ENCODE measurements around the gene RUVBL1.
A peak's percentile ranks its signal among the peaks of the same experiment; 100 is the strongest.

RUVBL1 gene

GRCh38 chr3:128083396-128083795, 40.2 kb downstream of the RUVBL1 start:
- DNase-seq (ENCODE audit: low read depth), result no peak

DNA sequence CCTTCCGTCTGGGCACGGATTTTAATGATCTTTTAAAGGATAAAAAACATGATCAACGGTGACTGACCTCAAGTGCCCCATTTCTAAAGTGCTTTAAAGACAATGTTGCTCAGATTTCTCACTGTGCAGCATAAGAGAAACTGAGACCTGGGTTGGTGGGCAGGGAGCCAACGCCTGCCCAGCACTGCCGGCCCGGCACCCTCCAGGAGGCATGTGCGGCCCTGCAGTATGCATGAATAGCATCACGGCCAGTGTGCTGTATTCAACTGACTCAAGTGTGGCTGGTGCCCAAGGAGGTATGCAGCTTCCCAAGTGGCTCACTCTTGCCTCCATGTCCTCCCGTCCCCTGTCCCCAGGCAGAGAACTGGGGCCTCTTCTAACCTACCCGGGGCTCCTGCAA, 41.1 kb downstream of the RUVBL1 start:
- DNase-seq (ENCODE audit: low read depth), result no peak

DNA sequence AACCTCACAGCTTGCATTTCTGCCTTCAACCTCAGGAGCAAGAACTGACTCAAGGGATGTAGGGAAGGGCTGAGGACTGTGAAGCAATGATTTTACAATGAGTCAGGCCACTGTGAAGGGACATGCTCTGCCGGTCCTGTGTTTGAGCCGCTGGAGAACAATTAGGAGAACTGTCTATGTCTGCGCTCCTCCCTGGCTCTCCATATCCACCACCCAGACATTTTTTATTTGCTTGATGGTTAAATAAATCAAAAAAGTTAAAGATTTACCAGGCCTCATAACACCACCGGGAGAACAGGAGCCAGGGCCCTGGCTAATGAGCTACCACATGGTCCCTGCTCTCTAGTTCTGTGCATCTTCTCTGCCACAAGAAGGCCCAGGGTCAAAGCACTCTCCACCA, 41.8 kb downstream of the RUVBL1 start:
- DNase-seq (ENCODE audit: low read depth), result no peak

DNA sequence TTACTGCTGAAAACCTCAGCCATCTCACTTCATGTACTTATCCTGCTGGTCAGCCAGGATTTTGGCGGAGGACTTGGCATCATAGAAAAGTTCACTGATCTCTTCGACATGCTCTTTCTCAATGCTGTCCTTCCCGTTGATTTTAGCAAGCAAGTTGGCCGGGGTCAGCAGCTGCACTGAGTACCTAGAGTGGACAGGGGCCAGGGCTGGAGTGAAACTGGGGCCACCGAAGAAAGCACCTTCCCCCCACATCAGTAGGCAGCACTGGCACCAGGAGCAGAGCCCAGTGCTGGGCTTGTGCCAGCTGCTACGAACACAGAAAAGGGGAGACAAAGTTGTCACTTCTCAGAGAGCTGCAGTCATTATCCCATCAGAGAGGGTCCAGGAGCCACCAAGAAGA, 42.4 kb downstream of the RUVBL1 start:
- no peak for DNase-seq (ENCODE audit: low read depth)

DNA sequence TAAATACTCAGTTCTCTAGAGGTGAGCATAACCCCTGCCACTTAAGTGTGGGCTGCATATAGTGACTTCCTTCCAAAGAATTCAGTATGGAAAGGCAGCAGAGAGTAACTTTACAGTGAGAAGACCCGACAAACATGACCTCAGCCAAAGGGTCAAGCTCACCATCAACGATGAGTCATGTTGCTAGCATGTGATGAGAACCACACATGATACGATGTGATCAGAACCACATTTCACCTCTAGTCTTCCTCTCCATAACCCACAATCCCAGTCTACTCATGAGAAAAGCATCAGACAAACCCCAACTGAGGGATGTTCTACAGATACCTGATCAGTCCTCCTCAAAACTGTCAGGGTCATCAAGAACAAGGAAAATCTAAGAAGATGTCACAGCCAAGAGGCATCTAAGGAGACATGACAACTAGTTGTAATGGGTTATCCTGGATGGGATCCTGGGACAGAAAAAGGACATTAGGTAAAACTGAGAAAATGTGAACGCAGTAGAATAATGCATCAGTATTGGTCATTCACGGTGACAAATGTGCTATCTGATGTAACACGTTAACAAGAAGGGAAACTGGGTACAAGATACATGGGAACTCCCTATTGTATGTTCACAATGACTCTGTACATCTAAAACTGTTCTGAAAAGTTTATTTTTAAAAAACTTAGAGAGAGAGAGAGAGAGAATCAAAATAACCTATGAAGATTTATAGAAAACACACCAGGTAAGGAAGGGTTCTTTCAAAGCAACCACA, 43.1 kb downstream of the RUVBL1 start:
- peak; percentile 87 for DNase-seq (ENCODE audit: low read depth)

DNA sequence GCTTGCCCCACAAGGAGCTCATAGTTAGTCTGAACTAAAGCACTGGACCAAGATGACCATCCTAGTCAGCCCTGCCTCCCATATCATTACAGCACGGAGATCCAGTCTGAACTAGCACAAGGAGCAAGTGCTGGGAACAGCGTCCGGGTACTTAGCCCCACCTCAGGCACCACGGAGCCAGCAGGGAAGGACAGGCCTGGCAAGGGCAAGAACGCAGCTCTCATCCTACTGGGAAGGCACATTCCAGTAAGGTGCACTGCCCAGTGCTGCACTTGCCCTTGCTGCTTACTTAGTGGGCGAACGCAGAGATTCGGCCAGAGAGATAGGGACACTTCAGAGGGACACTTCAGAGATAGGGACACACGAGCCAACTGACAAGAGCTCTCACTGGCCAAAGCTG, 43.8 kb downstream of the RUVBL1 start:
- DNase-seq (ENCODE audit: low read depth), result no peak

DNA sequence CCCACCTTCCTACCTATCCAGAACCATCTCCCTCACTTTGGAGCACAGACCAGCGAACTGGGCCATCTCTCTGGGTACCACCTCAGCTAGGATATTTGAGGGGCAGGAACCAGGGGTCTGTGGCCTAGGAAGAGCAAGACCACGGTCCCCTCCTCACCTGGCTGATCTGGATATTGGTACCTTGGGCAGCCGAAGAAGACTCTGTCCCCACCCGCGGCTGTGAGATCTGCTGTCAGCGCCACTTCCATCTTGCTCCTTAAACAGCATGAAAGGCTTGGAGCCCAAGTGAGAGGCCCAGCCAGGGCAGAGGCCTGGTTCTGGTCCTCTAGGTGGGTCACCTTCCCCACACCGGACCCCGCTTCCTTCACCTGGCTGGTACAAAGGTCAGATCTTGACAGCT, 44.7 kb downstream of the RUVBL1 start:
- no peak for DNase-seq (ENCODE audit: low read depth)

- no peak for DNase-seq (ENCODE audit: low read depth)
Measured at GRCh38 chr3:128078322-128078721, 45.3 kb downstream of the RUVBL1 start.

GRCh38 chr3:128077665-128078064, 45.9 kb downstream of the RUVBL1 start:
- DNase-seq (ENCODE audit: low read depth), result no peak

DNA sequence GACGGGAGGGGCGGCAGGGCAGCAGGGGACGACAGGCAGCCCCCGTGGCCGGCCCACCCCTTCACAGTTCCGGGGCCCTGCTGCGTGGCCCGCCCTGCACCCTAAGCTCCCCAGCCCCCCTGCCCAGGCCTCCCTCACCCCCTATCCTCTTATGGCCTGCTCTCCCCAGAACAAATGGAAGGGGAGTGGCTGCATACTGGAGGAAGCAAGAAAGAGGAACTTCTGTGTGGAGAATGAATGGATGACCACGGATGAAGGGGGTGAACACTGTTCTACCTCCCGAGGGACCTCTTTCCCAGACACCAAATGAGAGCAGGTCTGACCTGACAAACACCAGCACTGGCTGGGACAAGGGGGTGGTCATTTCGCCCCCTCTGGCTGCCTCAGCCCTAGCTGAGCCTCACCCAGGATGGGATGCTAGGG, 46.4 kb downstream of the RUVBL1 start:
- no peak for DNase-seq (ENCODE audit: low read depth)

- no peak for DNase-seq (ENCODE audit: low read depth)
Measured at GRCh38 chr3:128076483-128077201, 47.0 kb downstream of the RUVBL1 start.

DNA sequence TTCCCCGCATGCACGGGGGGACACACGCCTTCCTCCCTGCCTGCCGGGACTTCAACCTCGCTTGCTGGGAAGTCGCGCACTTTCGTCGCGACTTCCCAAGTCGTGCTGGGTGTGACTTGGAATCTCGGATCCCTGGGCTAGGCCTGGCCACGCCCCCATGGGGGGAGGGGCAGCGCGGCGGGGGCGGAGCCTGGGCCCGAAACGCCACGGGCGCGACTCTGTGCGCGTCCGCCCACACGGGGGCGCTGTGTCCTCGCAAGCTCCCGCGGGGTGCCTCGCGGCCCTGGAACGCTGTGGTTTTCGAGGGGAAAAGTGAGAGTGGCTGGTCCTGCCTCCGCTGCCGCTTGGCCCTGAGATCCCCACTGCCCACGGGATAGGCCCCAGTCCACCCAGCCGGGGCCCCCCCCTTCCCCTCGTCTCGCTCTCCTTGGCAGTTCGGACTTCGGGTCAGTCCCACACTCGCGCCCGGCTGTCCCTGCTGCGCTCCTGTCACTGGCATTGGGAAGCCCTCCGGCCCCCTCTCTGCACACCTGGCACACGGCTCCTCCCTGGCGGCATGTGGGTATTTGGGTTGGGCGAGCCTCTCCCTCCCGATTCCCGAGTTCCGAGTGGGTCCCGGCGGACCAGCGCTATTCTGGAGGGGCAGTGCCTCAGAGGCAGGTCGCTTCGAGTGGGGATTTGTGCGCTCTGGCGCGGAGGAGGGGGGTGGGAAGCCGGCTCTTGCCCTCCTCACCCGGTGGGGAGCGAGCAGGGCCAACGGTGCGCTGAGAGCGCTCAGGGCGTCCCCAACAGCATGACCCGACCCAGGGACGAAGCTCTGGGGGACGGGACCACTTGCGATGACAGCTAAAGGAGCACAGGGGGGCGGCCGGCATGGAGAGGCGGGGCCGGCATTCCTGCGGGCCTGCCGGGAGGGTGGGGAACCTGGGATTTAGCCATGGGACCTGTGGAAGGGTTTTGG, 47.8 kb downstream of the RUVBL1 start:
- no peak for DNase-seq (ENCODE audit: low read depth)

DNA sequence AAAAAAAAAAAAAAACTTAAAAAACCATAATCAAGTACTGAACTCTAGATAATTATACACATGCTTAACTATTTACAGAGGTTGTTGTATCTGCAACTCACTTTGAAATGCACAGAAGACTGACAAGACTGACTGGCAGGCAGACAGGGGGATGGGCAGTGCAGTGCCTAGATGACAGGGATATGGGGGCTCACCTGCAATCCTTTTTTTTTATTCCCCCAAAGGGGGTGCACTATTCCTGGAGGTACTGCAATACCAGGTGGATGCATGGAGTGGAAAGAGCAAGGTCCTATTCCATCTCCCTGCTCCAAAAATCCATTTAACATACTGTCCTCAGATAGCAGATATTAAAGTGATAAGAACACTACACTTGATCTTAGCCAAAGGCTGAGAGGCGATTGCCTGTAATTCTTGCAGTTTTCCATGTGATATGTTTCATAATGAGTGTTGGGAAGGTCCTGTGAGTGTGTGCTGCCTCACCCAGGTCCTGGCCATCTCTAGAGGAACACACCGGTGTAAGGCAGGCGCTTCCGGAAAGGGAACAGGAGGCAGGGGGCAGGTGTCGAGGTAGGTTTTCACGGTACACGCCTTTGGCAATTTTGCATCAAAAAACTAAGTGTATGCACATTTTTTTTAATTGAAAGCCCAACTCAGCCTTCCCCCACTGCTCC, 48.6 kb downstream of the RUVBL1 start:
- DNase-seq (ENCODE audit: low read depth), result no peak

- DNase-seq (ENCODE audit: low read depth), result no peak
Measured at GRCh38 chr3:128073807-128074206, 49.8 kb downstream of the RUVBL1 start.

DNA sequence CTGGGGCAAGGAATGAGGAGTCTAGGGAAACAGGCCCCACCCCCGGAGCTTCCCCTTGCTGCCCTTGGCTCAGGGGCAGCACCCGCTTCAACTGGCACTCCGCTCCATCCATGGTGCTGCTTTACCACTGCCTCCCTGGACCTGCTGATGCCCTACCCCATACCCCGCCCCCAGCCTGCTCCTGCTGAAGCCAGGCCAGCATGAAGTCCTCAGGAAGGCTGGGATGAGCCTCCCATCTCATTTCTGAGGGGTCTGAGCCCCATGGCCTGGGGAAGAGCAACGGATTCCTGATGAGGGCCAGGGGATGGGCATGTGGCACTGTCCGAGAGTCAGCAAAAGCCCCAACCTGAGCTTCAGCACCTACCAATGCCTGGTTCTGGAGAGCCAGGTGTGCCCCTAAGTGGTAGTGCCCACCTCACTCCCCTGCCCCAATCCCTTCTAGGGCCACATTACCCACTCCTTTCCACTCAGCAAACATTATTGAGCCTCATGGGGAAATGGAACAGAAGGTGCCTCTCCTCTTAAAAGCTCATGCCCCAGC, 50.4 kb downstream of the RUVBL1 start:
- DNase-seq (ENCODE audit: low read depth), result no peak

DNA sequence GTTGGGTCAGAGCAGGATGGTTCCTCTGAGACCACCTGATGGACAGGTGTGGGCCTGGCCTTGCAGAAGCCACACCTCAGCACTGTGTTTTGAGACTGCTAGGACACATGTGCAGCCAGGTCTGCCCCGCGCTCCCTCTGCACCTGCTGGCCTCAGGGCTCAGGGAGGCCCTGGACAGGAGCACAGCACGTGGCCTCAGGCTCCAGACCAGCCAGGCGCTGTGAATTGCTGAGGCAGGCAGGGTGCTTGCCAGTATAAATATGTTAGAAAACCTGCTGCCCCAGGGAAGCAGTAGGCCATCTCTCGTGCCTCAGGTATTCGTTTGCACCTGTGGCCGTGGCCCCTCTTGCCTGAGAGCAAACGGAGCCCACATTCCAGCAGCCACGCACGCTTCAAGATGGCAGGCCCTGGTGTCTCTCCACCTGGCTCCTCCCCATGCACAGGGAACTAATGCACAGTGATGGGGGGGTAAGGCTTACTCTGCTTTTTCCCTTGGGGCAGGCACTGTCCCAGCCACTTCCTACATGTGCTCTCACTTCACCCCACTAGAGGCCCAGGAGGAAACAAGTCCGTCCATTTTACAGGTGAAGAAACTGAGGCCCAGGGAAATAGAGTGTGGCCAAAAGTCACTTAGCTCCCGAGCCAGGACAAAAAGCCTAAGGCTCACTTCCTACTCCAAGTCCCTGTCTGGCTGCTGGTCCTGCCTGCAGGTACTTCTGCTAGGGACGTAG, 51.0 kb downstream of the RUVBL1 start:
- no peak for DNase-seq (ENCODE audit: low read depth)

GRCh38 chr3:128071771-128072453, 51.7 kb downstream of the RUVBL1 start:
- no peak for DNase-seq (ENCODE audit: low read depth)

DNA sequence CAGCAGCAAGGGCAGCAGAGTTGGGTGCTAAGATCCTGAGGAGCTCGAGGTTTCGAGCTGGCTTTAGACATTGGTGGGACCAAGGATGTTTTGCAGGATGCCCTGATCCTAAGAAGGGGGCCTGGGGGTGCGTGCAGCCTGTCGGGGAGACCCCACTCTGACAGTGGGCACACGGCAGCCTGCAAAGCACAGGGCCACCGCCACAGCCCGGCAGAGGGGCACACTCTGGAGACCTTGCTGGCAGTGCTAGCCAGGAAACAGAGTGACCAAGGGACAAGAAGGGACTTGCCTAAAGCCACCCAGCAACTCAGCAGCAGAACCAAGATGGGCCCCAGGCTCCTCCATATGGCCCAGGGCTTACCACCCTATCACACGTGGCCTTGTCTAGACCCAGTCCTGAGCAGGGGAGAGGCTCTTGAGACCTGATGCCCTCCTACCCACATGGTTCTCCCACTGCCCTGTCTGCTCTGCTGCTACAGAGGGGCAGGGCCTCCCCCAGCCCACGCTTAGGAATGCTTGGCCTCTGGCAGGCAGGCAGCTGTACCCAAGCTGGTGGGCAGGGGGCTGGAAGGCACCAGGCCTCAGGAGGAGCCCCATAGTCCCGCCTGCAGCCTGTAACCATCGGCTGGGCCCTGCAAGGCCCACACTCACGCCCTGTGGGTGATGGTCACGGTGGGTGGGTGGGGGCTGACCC, 52.6 kb downstream of the RUVBL1 start:
- no peak for DNase-seq (ENCODE audit: low read depth)

DNA sequence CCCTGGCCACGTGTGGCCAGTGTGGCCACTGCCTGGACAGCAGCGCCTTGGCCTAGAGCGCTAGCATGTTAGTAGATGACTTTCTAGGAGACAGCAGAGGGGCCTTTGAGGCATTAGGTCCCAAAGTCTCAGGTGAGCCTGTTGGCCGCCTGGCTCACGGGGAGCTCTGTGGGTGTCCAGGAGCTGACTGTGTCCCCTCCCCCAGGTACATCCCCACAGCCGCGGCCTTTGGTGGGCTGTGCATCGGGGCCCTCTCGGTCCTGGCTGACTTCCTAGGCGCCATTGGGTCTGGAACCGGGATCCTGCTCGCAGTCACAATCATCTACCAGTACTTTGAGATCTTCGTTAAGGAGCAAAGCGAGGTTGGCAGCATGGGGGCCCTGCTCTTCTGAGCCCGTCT, 54.3 kb downstream of the RUVBL1 start:
- no peak for DNase-seq (ENCODE audit: low read depth)

DNA sequence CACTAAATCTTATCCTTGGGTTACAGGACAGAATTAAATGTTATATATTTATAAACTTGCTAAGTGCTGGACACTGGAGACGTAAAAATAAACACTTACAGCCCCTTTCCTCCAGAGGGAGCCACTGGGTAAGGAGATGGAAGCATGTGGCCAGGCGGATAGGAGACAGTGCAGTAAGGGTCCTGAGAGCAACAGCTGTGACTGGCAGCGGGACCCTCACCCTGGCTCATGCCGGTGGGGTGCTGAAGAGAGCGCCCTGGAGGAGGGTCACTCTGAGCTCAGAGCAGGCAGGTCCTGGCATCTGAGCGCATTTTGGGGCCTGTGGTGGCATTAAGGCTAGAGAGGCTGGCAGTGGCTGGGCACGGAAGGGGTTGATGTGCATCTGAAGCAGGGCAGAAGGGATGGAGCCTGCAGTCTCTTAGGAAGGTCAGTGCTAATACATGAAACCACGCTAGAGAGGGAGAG, 55.4 kb downstream of the RUVBL1 start:
- no peak for DNase-seq (ENCODE audit: low read depth)

Measured in non-pigmented ciliary epithelial cell (primary cell).